AG04450 (cell line): ENCODE measurements around the gene MYO18A. TPM values are rescaled to one million over a fixed set of nuclear protein-coding genes. Genes with fewer than 3 reads are reported as not detected.
A peak's percentile ranks its signal among the peaks of the same experiment; 100 is the strongest.

ENCODE experiments used
- CTCF ChIA-PET: fragments of 300-600, 350-600 bp; formaldehyde crosslinking; extraction: SDS; loops from one replicate; lab custom pipeline; 2022; ENCODE audit warnings: antibody characterized with exemption, inconsistent platforms; lab: Charles Lee
- POLR2A ChIA-PET: fragments of 350-600 bp; formaldehyde crosslinking; extraction: SDS; loops from one replicate; lab custom pipeline; 2021; ENCODE audit warnings: antibody characterized with exemption, inconsistent platforms; lab: Yijun Ruan, JAX
- DNase-seq: peaks from one replicate; pipeline ENCODE4 v3.0.0-alpha.2; 2011; ENCODE audit warnings: low read depth, low spot score
- H3K27ac ChIP-seq: one replicate; pipeline ENCODE4 v1.5.1; 2012; ENCODE audit warnings: low read depth, low read length, control low read depth
- H3K27me3 ChIP-seq: one replicate; pipeline ENCODE4 v1.6.0; 2012; ENCODE audit warnings: low read length; ENCODE audit not compliant: control insufficient read depth, insufficient read depth
- H3K4me3 ChIP-seq: 2 replicates; pipeline ENCODE4 v1.5.1; 2011; ENCODE audit warnings: mild to moderate bottlenecking, low read depth, low read length, control low read depth
- H3K9me3 ChIP-seq: 2 replicates; pipeline ENCODE4 v1.5.1; 2012; ENCODE audit warnings: low read length; ENCODE audit not compliant: control insufficient read depth, insufficient read depth
- polyA plus RNA-seq: library from polyadenylated mRNA; depleted of rRNA; stranded (reverse); fragments of >200 nt; gene quantifications from 2 replicates; pipeline ENCODE4 v1.2.3, GENCODE V29; 2011
- TF ChIP-seq, protein P1 (sequence below): IDR thresholded peaks from 2 replicates; pipeline ENCODE4 v1.5.1; 2011; ENCODE audit warnings: low read depth, low read length, control low read depth, inconsistent platforms

Gene MYO18A
- polyA plus RNA-seq, 1 experiment: 9.8 TPM

DNA sequence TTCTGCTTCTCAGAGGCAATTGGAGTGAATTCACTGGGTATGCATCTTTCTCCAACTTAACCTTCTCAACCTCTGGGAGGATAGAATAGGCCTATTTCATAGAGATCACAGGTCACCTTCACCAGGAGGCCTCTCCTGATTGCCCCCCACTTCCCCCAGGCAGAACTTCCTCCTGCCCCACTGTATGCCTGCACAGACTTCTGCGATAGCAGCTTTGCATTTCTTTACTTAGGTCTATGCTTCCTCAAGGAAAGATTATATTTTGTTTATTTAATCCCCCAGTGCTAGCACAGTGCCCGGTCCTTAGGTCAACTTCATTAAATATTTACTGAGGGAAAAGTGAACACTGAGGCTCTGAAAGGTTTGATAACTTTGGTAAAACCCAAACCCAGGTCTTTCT, 19.9 kb downstream of the MYO18A start:
- TF ChIP-seq, protein P1, sequence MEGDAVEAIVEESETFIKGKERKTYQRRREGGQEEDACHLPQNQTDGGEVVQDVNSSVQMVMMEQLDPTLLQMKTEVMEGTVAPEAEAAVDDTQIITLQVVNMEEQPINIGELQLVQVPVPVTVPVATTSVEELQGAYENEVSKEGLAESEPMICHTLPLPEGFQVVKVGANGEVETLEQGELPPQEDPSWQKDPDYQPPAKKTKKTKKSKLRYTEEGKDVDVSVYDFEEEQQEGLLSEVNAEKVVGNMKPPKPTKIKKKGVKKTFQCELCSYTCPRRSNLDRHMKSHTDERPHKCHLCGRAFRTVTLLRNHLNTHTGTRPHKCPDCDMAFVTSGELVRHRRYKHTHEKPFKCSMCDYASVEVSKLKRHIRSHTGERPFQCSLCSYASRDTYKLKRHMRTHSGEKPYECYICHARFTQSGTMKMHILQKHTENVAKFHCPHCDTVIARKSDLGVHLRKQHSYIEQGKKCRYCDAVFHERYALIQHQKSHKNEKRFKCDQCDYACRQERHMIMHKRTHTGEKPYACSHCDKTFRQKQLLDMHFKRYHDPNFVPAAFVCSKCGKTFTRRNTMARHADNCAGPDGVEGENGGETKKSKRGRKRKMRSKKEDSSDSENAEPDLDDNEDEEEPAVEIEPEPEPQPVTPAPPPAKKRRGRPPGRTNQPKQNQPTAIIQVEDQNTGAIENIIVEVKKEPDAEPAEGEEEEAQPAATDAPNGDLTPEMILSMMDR: no peak

DNA sequence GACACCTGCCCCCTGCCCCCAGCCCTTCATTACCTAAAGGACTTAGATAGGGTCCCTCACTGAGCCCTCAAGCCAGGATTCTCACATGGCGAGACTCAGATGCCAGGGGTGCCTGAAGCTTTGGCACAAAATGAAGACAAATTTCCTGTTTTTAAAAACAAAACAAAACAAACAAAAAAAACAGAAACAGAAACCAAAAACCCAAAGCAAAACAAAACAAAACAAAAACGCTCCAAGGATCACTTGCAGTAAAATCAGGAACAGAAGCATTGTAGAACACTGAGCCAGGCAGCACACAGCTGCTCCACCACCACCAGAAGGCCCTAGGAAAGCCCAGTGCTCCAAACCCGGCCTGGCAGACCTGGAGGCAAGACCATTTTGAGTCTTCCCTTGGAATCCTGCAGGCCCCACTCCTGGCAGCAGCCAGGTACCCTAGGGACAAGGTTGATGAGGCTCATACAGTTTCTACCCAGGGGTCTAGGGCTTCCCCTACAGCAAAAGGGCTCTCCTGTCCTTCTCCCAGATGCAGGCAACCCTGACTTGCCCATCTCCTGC, 20.8 kb downstream of the MYO18A start:
- H3K27ac ChIP-seq: peak overlapping the region; percentile 75

More for the DNA sequence above, 19.9 kb downstream of the MYO18A start:
- no peaks in the 10 kb centered on the region for H3K9me3 ChIP-seq
- POLR2A ChIA-PET: interaction anchor here (0.7 kb wide), 1 partner anchor 20 kb away, joined by 3 read pairs; the partner anchor contains the start of gene MYO18A
- H3K27ac ChIP-seq: no peak overlapping the region
- CTCF ChIA-PET: interaction anchor here (3.1 kb wide), 1 partner anchor 11 kb away, joined by 8 read pairs; no protein-coding TSS in a partner anchor
- no peaks in the 10 kb centered on the region for H3K27me3 ChIP-seq
- DNase-seq: no peak
- H3K4me3 ChIP-seq: no peak overlapping the region

GRCh38 chr17:29158488-29159275, 21.5 kb downstream of the MYO18A start:
- DNase-seq: peak; percentile 60
- H3K27ac ChIP-seq: peak overlapping the region; percentile 78
- TF ChIP-seq, protein P1: no peak
- H3K27me3 ChIP-seq: no peaks in the 10 kb centered on the region
- POLR2A ChIA-PET: interaction anchor here (0.6 to 1.1 kb wide), 3 partner anchors 10 to 26 kb away, joined by 3 read pairs; partner anchors contain the start of gene MYO18A
- CTCF ChIA-PET: interaction anchor here (0.8 to 2.5 kb wide), 3 partner anchors 9 to 22 kb away, joined by 3 to 13 read pairs (median 4); partner anchors contain the start of gene MYO18A
- H3K4me3 ChIP-seq: peak overlapping the region; percentile 10; the same call in 1 of the 2 replicates
- no peaks in the 10 kb centered on the region for H3K9me3 ChIP-seq

More for the DNA sequence above, 20.8 kb downstream of the MYO18A start:
- TF ChIP-seq, protein P1: no peak
- DNase-seq: no peak
- Histone ChIP-seq H3K4me3 (no peak overlapping the region), H3K9me3 (no peaks in the 10 kb centered on the region), H3K27me3 (no peaks in the 10 kb centered on the region)
- POLR2A ChIA-PET: interaction anchor here (0.6 to 1.1 kb wide), 2 partner anchors 10 to 25 kb away, joined by 3 read pairs; no protein-coding TSS in a partner anchor
- CTCF ChIA-PET: interaction anchor here (1.2 to 2.5 kb wide), 2 partner anchors 10 to 13 kb away, joined by 3 to 13 read pairs; no protein-coding TSS in a partner anchor

- 0 out of 2 replicates have a peak overlapping the region, but pooled peaks have one; percentile 4 for H3K4me3 ChIP-seq
- H3K27me3 ChIP-seq: no peaks in the 10 kb centered on the region
- POLR2A ChIA-PET: interaction anchor here (0.9 kb wide), 1 partner anchor 22 kb away, joined by 3 read pairs; the partner anchor contains the start of gene MYO18A
- H3K9me3 ChIP-seq: no peaks in the 10 kb centered on the region
- TF ChIP-seq, protein P1: no peak
- no peak for DNase-seq
- CTCF ChIA-PET: interaction anchor here (0.8 to 2.5 kb wide), 2 partner anchors 9 to 22 kb away, joined by 4 to 13 read pairs; partner anchors contain the start of gene MYO18A
- H3K27ac ChIP-seq: peak overlapping the region; percentile 78
These were observed 22.1 kb downstream of the MYO18A start for GRCh38 chr17:29158096-29158487.
